Transverse colon (tissue), 4 donors: ENCODE results near the gene PEAR1. TPM values are rescaled to one million over a fixed set of nuclear protein-coding genes. Genes with fewer than 3 reads are reported as not detected.

Experiments
- DNase-seq: peaks from one replicate; pipeline ENCODE4 v3.0.0-alpha.2; 2019
- H3K27ac ChIP-seq, 4 donors: fragments of 200-600 bp; sonication (generic); 2 replicates each; pipeline ENCODE4 v1.5.1; 2016 to 2018; ENCODE audit warnings: inconsistent platforms in 4 of 4
- H3K27me3 ChIP-seq: fragments of 200-600 bp; sonication (generic); 2 replicates; pipeline ENCODE4 v1.5.1; 2017; ENCODE audit warnings: inconsistent platforms
- H3K36me3 ChIP-seq, 4 donors: fragments of 200-600 bp; sonication (generic); 2 replicates each; pipeline ENCODE4 v1.5.1; 2017 to 2019; ENCODE audit warnings: inconsistent platforms in 4 of 4
- H3K4me1 ChIP-seq, 4 donors: fragments of 200-600 bp; sonication (generic); 2 replicates each; pipeline ENCODE4 v1.5.1; 2017 to 2020; ENCODE audit warnings: inconsistent platforms in 4 of 4
- H3K4me3 ChIP-seq, 4 donors: fragments of 200-600 bp; sonication (generic); 1 replicate in 1 of 4; 2 replicates in 3 of 4; pipeline versions ENCODE4 v1.5.1 to v1.6.1; 2017 to 2019; ENCODE audit warnings: inconsistent platforms in 4 of 4
- H3K9me3 ChIP-seq, 2 donors: fragments of 200-600 bp; sonication (generic); 2 replicates each; pipeline ENCODE4 v1.5.1; 2017 to 2019; ENCODE audit warnings: inconsistent platforms in 2 of 2
- EP300 ChIP-seq: sonication (generic); formaldehyde crosslinking; IDR thresholded peaks from one replicate; pipeline ENCODE4 v1.6.1; 2017; ENCODE audit warnings: antibody characterized with exemption, low read depth
- POLR2A ChIP-seq: fragments of 450-650 bp; IDR thresholded peaks from one replicate; pipeline ENCODE4 v1.6.1; 2016; ENCODE audit warnings: antibody characterized with exemption, mild to moderate bottlenecking, moderate library complexity
- POLR2AphosphoS5 ChIP-seq, 3 donors: sonication (generic); formaldehyde crosslinking; IDR thresholded peaks; one replicate each; pipeline ENCODE4 v1.6.1; 2016; ENCODE audit warnings: antibody characterized with exemption in 3 of 3
- WGBS, 2 donors: methylation state at CpG; one replicate each; pipeline ENCODE4 v1.1.5; 2018; ENCODE audit warnings: low coverage in 1 of 2; 5-methylcytosine and 5-hydroxymethylcytosine counted together
- in situ Hi-C, 4 donors: fragments of 200-750 bp; cut with MboI; loops; one replicate each; pipeline versions ENCODE4 v1.15.0 to v1.15.1; 2017; ENCODE audit warnings: low sequenced_read_pairs in 3 of 4, low pct_ligation_motif_present in 1 of 4, low pct_unique_long_range_greater_than_20kb in 1 of 4
- intact Hi-C: fragments of 100-400 bp; cut with DNase I; formaldehyde crosslinking; loops from one replicate; pipeline ENCODE4 v1.15.1; 2023; ENCODE audit warnings: low total_unique reads
- total RNA-seq, 4 donors: library from RNA; depleted of rRNA; stranded (reverse); fragments of >200 nt; gene quantifications; one replicate each; pipeline ENCODE4 v1.1.0, GENCODE V29; 2016
- TF ChIP-seq, protein P1 (sequence below), 5 experiments: fragments of 200-600 bp in 3 of 5; fragments of 450-650 bp in 2 of 5; sonication (generic) in 3 of 5; IDR thresholded peaks; 1 replicate in 2 of 5; 2 replicates in 3 of 5; pipeline ENCODE4 v1.5.1; 2016 to 2017; ENCODE audit warnings: antibody characterized with exemption in 5 of 5, inconsistent platforms in 3 of 5, mild to moderate bottlenecking in 2 of 5, moderate library complexity in 1 of 5

Gene PEAR1
- total RNA-seq, 4 donors from 2014 or later: 1.8 to 5.6 (median 3.7) TPM

DNA sequence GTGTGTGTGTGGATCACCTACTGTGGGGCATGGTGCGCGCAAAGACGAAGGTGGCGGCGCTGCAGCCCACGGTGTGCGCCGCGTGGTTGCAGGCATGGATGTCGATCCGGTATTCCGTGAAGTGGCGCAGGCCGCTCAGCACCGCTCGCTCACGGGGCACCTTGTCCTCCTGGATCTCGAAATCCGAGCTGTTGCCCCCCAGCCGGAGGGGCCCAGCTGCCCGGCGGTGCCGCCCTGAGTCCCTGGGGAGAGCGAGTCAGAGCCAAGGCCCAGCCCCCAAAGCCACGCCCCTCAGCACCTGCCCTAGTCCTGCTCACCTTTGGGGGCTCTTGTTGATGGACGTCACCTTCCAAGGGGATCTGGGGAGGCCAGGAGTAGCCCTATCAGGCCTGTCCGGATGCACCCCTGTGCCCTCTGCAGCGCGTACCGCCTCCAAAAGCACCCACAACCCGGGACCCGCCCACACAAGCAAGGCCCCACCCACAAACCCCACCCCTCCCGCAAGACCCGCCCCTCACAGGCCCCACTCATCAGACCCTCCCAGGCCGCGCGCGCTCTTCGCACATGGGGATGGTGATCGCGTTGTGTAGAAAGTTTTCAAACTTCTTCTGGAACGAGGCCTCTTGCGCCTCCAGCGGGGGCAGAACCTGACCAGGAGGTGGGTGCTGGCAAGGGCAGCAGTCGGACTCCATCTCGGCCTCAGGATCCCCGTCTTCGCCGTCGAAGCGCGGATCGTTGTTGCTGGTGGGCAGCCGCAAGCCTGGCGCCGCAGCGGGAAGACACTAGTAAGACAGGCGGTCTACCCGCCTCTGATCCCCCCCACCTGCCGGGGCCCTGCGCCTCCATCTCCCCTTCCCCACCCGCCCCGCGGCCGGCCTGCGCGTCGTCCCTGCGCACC lies 48.2 kb upstream of the PEAR1 start:
- Histone ChIP-seq H3K27ac (no peak overlapping the region), H3K36me3 (no peaks in the 10 kb centered on the region), H3K4me3 (no peak overlapping the region), H3K4me1 (peaks cover 0 to 15% (median 6%) of the 10 kb centered on the region in 4 donors), H3K9me3 (no peaks in the 10 kb centered on the region), H3K27me3 (peaks cover 89% of the 10 kb centered on the region)
- in situ Hi-C loops: no loop called here
- TF ChIP-seq, protein P1, sequence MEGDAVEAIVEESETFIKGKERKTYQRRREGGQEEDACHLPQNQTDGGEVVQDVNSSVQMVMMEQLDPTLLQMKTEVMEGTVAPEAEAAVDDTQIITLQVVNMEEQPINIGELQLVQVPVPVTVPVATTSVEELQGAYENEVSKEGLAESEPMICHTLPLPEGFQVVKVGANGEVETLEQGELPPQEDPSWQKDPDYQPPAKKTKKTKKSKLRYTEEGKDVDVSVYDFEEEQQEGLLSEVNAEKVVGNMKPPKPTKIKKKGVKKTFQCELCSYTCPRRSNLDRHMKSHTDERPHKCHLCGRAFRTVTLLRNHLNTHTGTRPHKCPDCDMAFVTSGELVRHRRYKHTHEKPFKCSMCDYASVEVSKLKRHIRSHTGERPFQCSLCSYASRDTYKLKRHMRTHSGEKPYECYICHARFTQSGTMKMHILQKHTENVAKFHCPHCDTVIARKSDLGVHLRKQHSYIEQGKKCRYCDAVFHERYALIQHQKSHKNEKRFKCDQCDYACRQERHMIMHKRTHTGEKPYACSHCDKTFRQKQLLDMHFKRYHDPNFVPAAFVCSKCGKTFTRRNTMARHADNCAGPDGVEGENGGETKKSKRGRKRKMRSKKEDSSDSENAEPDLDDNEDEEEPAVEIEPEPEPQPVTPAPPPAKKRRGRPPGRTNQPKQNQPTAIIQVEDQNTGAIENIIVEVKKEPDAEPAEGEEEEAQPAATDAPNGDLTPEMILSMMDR (IDR thresholded peaks at IDR 0.05): no peak
- TF ChIP-seq EP300: no peak
- no peak for TF ChIP-seq POLR2AphosphoS5 (IDR thresholded peaks at IDR 0.05)
- no peak for DNase-seq
- WGBS, 2 donors: 35% methylated on average over 49 of the region's 69 CpGs; no CpG with 5 or more reads in 1 of the 2 donors
- intact Hi-C loops: no loop called here

DNA sequence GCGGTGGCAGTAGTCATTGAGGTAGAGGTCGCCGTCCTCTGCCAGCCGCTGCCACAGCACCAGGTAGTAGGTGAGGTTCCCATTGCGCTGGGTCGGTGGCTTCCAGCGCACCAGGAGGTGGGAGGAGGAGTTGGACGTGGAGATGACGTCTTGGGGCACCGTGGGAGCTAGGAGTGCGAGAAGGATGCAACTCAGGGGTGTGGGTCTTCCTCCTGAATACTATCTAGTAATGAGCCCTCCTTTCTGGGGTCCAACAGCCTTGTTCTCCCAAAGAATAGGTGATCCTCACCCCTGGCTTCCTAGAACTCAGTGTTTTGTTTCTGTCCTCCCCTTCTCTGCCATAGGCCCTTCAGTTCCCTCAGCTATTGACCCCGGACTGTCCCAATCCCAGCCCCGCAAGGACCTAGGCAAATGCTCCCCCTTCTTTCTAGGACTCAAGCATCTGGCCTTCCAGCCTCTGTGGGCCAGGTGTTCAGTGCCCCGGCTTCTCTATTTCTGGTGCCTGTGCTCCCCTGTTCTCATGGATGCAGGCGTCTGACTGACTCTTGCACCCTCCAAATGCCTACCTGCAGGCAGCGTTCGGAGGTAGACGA lies 47.5 kb upstream of the PEAR1 start:
- Histone ChIP-seq H3K9me3 (no peaks in the 10 kb centered on the region), H3K36me3 (no peaks in the 10 kb centered on the region), H3K4me3 (no peak overlapping the region), H3K27ac (no peak overlapping the region), H3K27me3 (peaks cover 82% of the 10 kb centered on the region), H3K4me1 (peaks cover 0 to 15% (median 6%) of the 10 kb centered on the region in 4 donors)
- 59 to 86% methylated on average over 2 to 18 of the region's 18 CpGs for WGBS, 2 donors
- DNase-seq: no peak
- in situ Hi-C loops (no loop called here), intact Hi-C loops (no loop called here)
- TF ChIP-seq, protein P1 (IDR thresholded peaks at IDR 0.05): no peak
- TF ChIP-seq POLR2A: no peak
- no peak for TF ChIP-seq EP300
- no peak for TF ChIP-seq POLR2AphosphoS5 (IDR thresholded peaks at IDR 0.05)

DNA sequence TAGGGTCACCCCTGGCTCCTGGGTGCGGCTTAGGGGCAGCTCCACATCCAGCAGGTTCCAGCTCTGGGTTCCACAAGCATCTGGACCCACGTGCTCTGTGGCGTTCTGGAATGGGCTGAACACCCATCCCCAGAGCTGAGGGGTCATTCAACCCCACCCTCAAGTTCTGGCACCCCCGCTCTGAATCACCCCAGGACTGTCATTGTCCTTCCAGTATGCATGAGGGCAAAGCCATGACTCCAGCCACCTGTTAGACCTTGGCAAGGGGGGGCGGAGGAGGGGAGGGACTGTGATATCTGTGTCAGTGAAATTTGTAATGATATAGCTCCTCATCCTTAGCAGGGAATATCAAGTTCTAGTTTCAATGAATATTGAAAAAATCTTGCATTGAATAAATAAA lies 46.9 kb upstream of the PEAR1 start:
- no peak for DNase-seq
- H3K4me3 ChIP-seq: no peak overlapping the region
- peaks cover 0 to 15% (median 6%) of the 10 kb centered on the region in 4 donors for H3K4me1 ChIP-seq
- no peaks in the 10 kb centered on the region for H3K9me3 ChIP-seq
- no peaks in the 10 kb centered on the region for H3K36me3 ChIP-seq
- intact Hi-C loops: no loop called here
- WGBS, 2 donors: 97% methylated on average over 4 of the region's 5 CpGs; no CpG with 5 or more reads in 1 of the 2 donors
- in situ Hi-C loops: no loop called here
- no peak for TF ChIP-seq EP300
- no peak for TF ChIP-seq POLR2AphosphoS5 (IDR thresholded peaks at IDR 0.05)
- no peak for TF ChIP-seq POLR2A
- TF ChIP-seq, protein P1 (IDR thresholded peaks at IDR 0.05): no peak
- H3K27me3 ChIP-seq: peaks cover 79% of the 10 kb centered on the region
- H3K27ac ChIP-seq: no peak overlapping the region

DNA sequence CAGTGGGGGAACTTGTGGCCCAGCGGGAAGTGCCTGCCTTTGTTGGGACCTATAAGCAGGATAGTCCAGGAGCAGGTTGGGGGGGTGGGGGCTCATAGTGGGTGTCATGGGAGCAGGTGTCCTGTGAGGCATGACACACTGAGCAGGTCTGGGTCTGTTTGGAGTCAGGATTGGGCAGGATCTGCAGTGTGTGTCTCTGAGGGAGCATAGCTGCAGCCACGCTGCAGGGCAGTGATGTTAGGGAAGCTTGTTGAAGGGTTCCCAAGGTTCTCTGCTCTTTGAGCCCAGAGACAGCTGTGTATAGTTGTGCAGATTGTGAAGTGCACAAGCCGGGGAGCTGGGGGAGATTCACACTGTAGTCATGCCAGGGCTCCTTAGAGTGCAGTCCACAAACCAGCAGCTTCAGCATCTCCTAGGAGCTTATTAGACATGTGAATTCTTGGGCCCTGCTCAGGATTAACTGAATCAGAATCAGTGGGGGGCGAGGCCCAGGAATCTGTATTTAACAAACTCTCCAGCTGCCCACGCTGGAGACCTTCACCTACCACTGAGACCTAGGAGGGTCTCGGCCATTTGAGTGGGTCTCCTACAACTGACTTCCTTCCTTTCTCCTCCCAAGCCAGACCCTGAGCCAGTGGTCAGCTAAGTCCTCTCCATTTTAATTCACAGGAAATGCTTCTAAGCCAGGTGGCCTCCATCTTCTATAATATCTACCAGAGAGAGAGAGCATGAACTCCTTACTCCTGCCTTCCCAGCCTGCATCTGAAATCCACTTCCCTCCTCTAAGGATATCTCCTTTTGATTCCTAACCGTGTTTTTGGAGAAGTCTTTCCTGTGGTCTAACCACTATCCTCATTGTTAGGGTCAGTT lies 45.7 kb upstream of the PEAR1 start:
- Histone ChIP-seq H3K27me3 (peaks cover 73% of the 10 kb centered on the region), H3K36me3 (no peaks in the 10 kb centered on the region), H3K4me3 (no peak overlapping the region), H3K4me1 (peaks cover 0 to 20% (median 6%) of the 10 kb centered on the region in 4 donors), H3K27ac (no peak overlapping the region), H3K9me3 (no peaks in the 10 kb centered on the region)
- intact Hi-C loops: no loop called here
- WGBS, 2 donors: 20 to 79% methylated on average over 1 to 7 of the region's 7 CpGs
- DNase-seq: no peak
- TF ChIP-seq, protein P1 (IDR thresholded peaks at IDR 0.05): no peak
- TF ChIP-seq EP300: no peak
- no peak for TF ChIP-seq POLR2A
- TF ChIP-seq POLR2AphosphoS5 (IDR thresholded peaks at IDR 0.05): no peak
- in situ Hi-C loops: no loop called here
